Hematopoietic multipotent progenitor cell treated with erythropoietin and hydrocortisone succinate and interleukin-3 and kit ligand, for 17 days (in vitro differentiated cells): ENCODE results near the gene CYTH4.
A peak's percentile ranks its signal among the peaks of the same experiment; 100 is the strongest.
"Not testable (repeated sequence)": the region's sequence is repeated elsewhere in the genome, so short reads cannot be mapped to it uniquely, and the experiment has no call there.

Experiments used
- DNase-seq: peaks from one replicate; pipeline ENCODE4 v3.0.0-alpha.2; 2015; ENCODE audit warnings: low spot score

Gene CYTH4, protein sequence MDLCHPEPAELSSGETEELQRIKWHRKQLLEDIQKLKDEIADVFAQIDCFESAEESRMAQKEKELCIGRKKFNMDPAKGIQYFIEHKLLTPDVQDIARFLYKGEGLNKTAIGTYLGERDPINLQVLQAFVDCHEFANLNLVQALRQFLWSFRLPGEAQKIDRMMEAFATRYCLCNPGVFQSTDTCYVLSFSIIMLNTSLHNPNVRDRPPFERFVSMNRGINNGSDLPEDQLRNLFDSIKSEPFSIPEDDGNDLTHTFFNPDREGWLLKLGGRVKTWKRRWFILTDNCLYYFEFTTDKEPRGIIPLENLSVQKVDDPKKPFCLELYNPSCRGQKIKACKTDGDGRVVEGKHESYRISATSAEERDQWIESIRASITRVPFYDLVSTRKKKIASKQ

GRCh38 chr22:37282385-37282677 is at the start of gene CYTH4:
Gene CYTH4 (plus strand): TSS chr22:37282508. CDS start chr22:37282570, 62 bp downstream.
- DNase-seq, result no peak

DNA sequence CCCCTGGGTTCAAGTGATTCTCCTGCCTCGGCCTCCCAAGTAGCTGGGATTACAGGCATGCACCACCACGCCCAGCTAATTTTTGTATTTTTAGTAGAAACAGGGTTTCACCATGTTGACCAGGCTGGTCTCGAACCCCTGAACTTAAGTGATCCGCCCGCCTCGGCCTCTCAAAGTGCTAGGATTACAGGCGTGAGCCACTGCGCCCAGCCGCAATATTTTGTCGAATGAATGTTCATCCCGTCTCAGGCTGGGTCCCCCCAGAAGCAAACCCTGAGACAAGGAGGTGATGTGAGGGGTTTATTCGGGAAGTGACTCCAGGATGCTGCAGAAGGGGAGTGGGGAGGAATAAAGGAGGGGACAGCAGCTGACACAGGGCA is 48.9 kb upstream of the CYTH4 start:
- not testable (repeated sequence) for DNase-seq

DNA sequence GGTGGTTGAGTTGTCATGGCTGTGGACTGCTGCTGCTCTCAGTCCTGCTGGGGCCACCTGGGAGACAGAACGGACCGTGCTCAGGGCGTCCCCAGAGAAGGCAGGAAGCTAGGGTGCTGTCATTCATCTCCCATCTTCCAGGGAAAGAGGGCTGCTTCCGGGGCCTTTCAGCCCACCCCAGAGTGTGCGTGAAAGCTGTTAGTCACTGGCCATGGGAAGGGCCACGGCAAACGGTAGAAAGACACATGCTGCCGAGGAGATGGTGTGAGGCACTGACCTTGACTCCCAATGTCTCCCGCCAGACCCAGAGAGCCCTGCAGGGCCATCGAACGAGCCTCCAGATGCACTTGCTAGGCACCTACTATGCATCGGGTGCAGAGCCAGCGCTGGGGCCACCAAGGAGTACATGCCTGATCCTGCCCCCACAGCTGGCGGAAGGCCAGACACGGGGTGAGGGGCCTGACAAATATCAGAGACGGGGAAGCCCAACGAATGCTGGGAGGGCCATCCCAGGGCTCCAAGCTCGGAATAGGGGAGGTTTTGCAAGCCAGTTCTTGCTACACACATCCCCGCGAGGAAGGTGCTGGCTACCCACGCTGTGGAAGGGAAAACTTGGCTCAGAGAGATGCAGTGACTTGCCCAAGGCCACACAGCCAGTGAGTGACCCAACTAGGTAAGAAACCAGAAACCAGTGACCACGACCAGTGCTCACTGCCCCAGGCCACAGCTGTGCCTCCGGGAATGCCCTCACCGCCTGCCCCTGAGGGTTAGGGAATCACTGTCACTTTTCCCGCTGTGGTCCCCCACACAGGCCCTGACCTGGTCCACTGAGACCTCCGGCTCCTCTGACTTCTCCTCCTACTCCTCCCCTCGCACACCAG is 48.3 kb upstream of the CYTH4 start:
- DNase-seq, result no peak

GRCh38 chr22:37234736-37235711 is 47.3 kb upstream of the CYTH4 start:
- DNase-seq, result no peak

DNA sequence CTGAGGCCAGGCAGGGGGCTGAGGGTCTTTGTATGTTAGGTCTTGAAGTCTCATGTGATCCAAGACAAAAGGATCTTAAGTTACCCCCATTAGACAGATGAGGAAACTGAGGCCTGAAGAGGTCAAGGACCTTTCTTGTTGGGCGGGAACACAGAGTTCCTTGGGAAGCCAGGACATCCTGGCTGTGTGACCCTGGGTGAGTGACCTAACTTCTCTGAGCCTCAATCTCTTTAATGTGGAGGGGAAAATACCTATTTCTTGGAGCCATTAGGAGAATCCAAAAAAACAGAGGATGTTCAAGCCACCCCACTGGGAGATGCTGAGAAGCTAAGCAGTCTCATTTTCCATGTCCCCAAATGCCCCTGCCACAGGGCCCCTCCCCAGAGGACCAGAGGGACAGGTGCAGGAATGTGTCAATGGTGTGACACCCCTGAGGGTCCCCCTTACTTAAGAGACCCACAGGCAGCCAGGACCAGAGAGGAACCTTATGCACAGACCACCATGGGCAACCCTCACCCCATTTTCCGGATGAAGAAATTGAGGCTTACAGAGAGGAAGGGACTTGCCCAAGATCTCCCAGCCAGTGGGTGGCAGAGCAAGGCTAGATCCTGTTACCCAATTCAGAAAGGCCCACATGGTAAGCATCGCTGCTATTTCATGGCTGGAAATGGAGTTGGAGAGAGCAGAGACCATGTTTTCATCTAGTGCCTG is 46.3 kb upstream of the CYTH4 start:
- DNase-seq, result no peak

GRCh38 chr22:37237371-37238268 is 44.7 kb upstream of the CYTH4 start:
- no peak for DNase-seq

DNA sequence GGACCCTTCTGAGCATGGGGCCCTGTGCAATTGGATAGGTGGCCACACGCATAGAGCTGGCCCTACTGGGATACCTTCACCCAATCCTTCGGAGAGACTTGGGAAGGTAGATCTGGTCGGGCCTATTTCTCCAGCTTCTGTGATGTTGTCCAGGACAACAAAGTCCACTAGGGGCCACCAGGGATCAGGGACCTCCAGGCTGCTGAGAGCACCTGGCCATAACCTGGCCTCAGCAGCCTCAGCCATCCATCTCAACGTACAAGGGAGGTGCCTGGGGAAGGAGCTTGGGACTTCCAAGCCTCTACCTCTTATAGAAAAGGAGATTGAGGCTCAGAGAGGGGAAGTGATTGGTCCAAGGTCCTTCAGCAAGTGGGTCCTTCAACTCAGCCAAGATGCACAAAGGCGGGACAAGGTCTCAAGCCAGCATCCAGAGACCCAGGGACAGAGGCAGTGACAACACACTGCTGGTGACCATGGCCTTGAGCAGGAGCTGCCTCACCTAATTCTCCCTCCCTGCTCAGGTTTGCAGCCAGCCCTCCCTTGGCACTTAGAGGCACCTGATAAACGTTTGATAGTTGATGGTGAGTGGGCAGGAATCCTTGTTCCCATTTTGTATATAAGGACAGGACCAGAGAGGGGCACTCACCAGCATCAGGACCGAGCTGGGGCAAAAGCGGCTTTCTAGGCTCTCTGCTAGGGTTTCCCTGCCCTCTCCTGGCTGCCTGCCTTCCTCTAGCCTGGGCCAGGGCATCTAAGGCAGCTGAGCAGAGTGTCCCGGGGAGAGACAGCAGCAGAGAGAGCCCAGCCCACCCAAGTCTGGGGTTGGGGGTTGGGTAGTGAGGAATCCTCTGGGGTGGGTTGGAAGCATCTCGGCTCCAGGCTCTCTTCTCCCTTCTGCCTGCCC is 42.7 kb upstream of the CYTH4 start:
- no peak for DNase-seq

DNA sequence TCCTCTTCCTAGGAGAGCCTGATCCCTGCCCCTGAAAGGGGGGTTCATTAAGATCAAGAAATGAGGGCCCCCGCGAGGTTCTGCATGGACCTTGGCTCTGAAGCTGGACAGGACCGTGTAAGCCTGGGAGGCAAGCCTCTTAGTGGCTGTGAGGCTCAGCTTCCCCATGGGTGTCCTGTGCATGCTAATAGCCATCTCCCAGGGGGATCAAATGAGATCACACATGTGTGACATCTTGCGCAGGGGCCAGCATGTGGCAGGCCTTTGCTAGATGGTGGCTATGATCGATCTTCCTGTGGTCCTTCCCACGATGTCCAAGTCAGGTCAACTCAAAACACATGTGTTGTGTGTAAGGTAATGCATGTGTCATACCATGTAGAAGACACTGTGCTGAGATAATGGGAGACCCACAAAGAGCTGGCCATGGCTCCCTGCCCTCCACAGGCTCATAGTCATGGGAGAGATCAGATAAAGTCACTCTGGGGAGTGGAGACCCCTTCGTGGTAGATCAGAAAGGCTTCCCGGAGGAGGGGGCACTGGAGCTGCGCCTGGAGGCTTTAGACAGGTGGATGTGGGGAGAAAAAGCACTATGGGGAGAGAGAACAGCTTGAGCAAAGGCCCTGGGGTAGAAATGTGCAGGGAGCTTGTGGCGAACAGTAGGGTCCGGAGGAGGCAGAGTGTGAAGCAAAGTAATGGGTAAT is 41.9 kb upstream of the CYTH4 start:
- DNase-seq, result no peak

- DNase-seq, result no peak
Observed at GRCh38 chr22:37240941-37241320, 41.4 kb upstream of the CYTH4 start.

DNA sequence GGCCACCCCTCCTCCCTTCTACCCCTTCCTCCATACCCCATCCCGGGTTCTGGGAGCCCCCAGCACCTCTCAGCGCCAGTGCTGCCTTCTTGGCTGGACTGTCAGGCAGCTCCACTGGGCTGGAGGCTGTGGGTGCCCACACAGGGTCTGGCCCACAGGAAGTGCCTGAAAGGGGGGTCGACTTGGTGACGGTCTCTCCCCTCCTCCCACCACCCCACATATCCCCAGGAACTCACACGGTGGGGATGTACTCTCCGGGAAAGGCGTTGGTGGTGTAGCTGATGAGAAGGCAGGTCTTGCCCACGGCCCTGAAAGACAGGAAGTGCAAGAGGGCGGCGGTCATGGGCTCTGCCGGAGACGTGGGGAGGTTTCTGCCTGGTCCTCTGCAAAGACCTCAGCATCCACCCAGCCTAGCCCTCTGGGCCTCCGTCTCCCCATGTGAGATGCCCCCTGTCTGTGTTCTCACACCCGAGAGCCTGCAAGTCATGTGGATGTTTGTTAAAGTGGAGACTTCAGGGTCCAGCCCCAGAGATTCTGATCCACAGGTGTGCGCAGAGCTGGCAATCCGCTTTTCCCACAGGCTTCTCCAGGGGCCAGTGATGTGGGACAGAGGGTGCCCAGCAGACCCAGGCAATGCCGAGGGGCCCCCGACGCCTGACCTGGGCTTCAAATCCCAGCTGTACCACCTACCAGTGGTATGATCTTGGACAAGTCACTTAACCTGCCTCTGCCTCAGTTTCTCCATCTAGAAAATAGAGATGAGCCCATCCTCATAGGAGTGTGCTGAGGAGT is 40.8 kb upstream of the CYTH4 start:
- no peak for DNase-seq

DNA sequence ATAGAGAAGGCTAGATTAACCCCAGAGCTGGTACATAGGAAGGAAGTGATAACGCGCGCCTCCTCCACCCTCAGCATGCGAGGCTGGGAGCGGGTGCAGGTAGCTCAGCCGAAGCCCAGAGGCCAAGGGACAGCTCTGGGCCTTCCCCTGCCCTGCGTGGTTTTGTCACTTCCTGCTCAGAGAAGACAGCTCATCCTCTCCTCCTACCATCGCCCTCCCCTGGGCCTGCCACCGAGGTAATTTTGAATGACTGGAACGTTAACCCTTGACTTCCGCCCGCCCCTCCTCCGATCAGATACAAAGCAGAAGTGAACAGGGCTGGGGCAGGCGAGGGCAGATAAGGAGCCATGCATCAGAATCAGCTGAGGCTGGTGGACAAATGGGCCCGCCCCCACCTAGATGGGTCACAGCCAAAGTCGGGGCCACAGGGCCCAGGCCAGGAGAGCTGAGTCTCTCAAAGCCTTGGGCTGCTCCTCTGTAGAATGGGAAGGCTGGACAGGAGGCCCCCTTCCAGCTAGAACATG is 39.9 kb upstream of the CYTH4 start:
- peak; percentile 69 for DNase-seq

DNA sequence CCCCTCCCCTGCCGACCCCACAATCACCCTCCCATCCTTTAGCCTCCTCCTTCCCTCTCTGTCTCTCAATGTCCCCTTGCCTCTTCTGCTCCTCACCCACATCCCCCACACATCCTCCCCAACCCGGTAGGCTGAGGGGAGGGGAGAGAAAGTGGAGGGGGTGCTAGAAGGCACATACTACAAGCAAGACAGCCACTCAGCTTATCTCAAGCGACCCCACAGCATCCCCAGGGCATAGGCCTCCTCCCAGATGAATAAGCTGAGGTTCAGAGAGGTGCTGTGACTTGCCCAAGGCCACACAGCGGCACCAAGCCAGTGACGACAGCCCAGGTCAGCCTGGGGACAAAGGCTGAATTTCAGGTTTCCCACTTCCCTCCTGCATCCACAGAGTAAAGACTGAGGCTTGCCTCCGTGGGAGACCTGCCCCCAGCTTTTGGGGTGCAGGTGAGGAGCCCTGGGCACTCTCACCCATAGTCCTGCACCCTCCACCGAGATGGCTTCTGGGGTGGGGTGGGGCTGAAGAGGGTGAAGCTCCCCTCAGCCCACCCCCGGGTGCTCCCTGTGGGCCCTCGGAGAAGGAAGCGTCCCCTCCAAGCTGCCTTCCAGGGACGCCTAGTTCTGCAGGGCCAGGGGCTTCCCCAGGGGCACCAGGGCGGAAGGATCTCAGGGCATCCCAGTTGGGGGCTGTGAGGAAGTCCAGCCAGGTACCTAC is 38.8 kb upstream of the CYTH4 start:
- DNase-seq, result peak; percentile 11

DNA sequence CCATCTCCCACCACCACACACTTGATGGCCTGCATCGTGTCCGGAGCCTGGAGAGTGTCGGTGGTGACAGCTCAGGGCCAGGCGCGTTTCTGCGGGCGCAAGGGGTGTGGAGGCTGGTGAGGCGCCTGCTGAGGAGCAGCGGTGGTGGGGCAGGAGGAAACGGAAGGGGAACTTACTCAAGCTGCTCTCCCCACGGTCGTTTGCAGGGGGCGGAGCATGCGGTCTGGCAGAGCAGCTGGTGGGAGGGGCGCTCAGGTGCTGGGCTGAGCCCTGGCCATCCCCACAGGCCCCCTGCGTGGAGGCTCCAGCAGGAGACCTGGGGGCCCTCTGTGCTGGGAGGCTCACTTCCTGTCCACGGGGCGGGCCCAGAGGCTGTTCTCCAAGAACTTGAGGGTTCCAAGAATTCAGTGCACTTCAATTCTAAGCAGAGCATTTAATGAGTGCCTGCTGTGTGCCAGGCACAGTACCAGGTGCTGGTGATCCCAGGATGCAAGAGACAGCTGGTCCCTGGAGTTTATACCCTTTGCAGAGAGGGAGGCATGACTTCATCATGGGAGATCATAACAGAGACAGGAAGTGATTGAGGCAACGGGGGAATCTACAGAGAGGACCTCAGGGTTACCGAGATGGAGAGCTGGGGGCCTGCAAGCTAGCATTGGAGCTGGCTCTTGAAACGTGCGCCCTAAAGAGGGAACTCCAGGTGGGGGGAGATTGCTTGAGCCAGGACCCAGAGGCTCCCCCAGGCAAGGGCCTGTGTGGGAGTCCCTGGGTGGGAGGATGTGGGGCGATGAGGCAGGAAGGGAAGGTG is 38.0 kb upstream of the CYTH4 start, which contains the start of gene RAC2:
Gene RAC2, minus strand, starts transcription at position 156 of the 808 bp plus-strand sequence. Its CDS starts 121 bp downstream, at position 35.
- DNase-seq, result peak; percentile 34

- no peak for DNase-seq
Observed at GRCh38 chr22:37244922-37245722, 37.2 kb upstream of the CYTH4 start.

DNA sequence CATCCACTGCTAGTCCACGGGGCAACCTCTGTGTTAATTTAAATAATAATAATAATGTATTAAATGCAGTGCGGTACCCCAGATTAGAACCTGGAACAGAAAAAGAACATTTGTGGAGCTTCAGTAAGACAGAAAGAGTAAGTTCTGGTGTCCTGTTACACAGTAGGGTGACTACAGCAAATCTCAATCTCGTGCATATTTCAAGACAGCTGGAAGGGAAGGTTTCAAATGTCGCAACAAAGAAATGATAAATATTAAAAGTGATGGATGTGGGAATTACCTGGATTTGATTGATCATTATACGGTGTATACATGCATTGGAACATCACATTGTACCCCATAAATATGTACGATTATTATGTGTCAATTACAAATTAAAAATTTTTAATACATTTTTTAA is 36.6 kb upstream of the CYTH4 start:
- DNase-seq, result no peak
